Measurements from ENCODE around the gene PPP1R13B. TPM values are rescaled to one million over a fixed set of nuclear protein-coding genes. Genes with fewer than 3 reads are reported as not detected.
A peak's percentile ranks its signal among the peaks of the same experiment; 100 is the strongest.

Gene PPP1R13B
- total and polyA plus RNA-seq, 2 experiments from 2014 or later = 2.0 to 8.5 TPM

- ATAC-seq = peak; percentile 24
- TF ChIP-seq CTCF (conservative IDR thresholded peaks at IDR 0.05; ENCODE audit: low read depth in 2 of 2) (no peak), ETS1 (IDR thresholded peaks at IDR 0.05) (no peak), ZNF462 (CRISPR knock-in tag; IDR thresholded peaks at IDR 0.05) (no peak), REST (IDR thresholded peaks at IDR 0.05; ENCODE audit: unreplicated experiment) (no peak), STAT1 (IDR thresholded peaks at IDR 0.05; ENCODE audit: unreplicated experiment) (no peak), ZNF114 (CRISPR knock-in tag; IDR thresholded peaks at IDR 0.05) (no peak), ZNF331 (CRISPR knock-in tag; IDR thresholded peaks at IDR 0.05; ENCODE audit: low read depth) (no peak), NANOG (IDR thresholded peaks at IDR 0.05; ENCODE audit: borderline replicate concordance) (no peak)
These were observed 104.7 kb downstream of the PPP1R13B start for GRCh38 chr14:103742499-103743255.

More at GRCh38 chr14:103742499-103743255, 104.7 kb downstream of the PPP1R13B start:
- peaks cover 15% of the 10 kb centered on the region for H3K27me3 Mint-ChIP-seq (ENCODE audit: insufficient read depth, low read depth, poor library complexity)
- no peak overlapping the region for H3K4me3 Mint-ChIP-seq
- H3K4me3 ChIP-seq = no peak overlapping the region
- peaks cover 17% of the 10 kb centered on the region for H3K36me3 Mint-ChIP-seq (ENCODE audit: low read depth)
- no peak overlapping the region for H2AFZ ChIP-seq
- H3K79me2 ChIP-seq (replicated peaks; ENCODE audit: insufficient read depth) = no peaks in the 10 kb centered on the region
- no peaks in the 10 kb centered on the region for H3K27me3 ChIP-seq (ENCODE audit: insufficient read depth)
- H3K4me2 ChIP-seq = no peak overlapping the region
- no peaks in the 10 kb centered on the region for H4K20me1 ChIP-seq (replicated peaks; ENCODE audit: insufficient read depth)
- peaks cover 36% of the 10 kb centered on the region for H3K4me1 Mint-ChIP-seq
- no peaks in the 10 kb centered on the region for H3F3A ChIP-seq (replicated peaks; ENCODE audit: low read depth)
- no peak overlapping the region; the same call in 1 of the 2 replicates for H3K27ac Mint-ChIP-seq
- no peak for DNase-seq (ENCODE audit: low spot score)
- H3K9me2 ChIP-seq (ENCODE audit: insufficient read depth) = no peaks in the 10 kb centered on the region
- H3K9me3 Mint-ChIP-seq = no peaks in the 10 kb centered on the region
- H3K4me1 ChIP-seq (ENCODE audit: insufficient read depth) = no peaks in the 10 kb centered on the region
- 0 out of 2 replicates have a peak overlapping the region, but pooled peaks have one; percentile 45 for H3K27ac ChIP-seq (ENCODE audit: low read depth)
- H3K36me3 ChIP-seq (ENCODE audit: insufficient read depth) = no peaks in the 10 kb centered on the region

Measured in GM23338 (cell line).